HCT116 (cell line): ENCODE measurements around the gene STKLD1. TPM values are rescaled to one million over a fixed set of nuclear protein-coding genes. Genes with fewer than 3 reads are reported as not detected.

Experiments
- ATAC-seq: fragments of 200-7000 bp; cut with Tn5 transposase; 2 replicates; pipeline ENCODE4 v1.9.1; 2020; ENCODE audit warnings: mild to moderate bottlenecking, moderate library complexity
- BruUV-seq: library from RNA; stranded (reverse); fragments of 400-500 nt; replicated peaks from 2 replicates; lab custom pipeline; 2021; lab: Mats Ljungman, UMichigan
- CTCF ChIA-PET: fragments of 300-600 bp; sonication (Branson Sonifier 250); formaldehyde crosslinking; loops from one replicate; lab custom pipeline; 2021; ENCODE audit warnings: antibody characterized with exemption; lab: Charles Lee
- POLR2A ChIA-PET: fragments of 300-600, 350-600 bp; sonication (Branson Sonifier 250); formaldehyde crosslinking; loops from one replicate; lab custom pipeline; 2021; ENCODE audit warnings: antibody characterized with exemption; lab: Charles Lee
- RAD21 ChIA-PET, 2 experiments: fragments of 300-600 bp; sonication (Branson Sonifier 250); formaldehyde crosslinking; loops; one replicate each; lab custom pipeline; 2023; ENCODE audit warnings: low total read pairs in 2 of 2; ENCODE audit not compliant: uncharacterized antibody in 2 of 2, unreplicated experiment in 2 of 2, low non-redundant PET in 1 of 2; lab: Charles Lee
- DNase-seq: peaks from one replicate; pipeline ENCODE4 v3.0.0-alpha.2; 2010; ENCODE audit warnings: low read depth, low spot score
- H2AFZ ChIP-seq: fragments of 200-600 bp; shearing (Covaris generic), sonication (generic); 2 replicates; pipeline ENCODE4 v1.6.1; 2017; ENCODE audit warnings: low read depth, mixed run types, mixed read lengths, antibody characterized with exemption, low read length; ENCODE audit not compliant: poor library complexity, severe bottlenecking
- H3K27ac ChIP-seq: 2 replicates; pipeline ENCODE4 v1.5.1; 2012; ENCODE audit warnings: low read depth, low read length
- H3K27me3 ChIP-seq: fragments of 200-600 bp; sonication (generic); 2 replicates; pipeline ENCODE4 v1.6.1; 2016; ENCODE audit warnings: mixed run types, low read length, mixed read lengths; ENCODE audit not compliant: insufficient read depth
- H3K36me3 ChIP-seq, 2 experiments: fragments of 200-500 bp in 1 of 2; fragments of 200-600 bp in 1 of 2; sonication (Bioruptor generic) in 1 of 2; sonication (generic) in 1 of 2; 2 replicates each; pipeline versions ENCODE4 v1.5.1 to v1.6.1; 2014 to 2016; ENCODE audit warnings: low read length in 2 of 2, inconsistent platforms in 1 of 2, mixed read lengths in 1 of 2, mixed run types in 1 of 2; ENCODE audit not compliant: insufficient read depth in 2 of 2, control insufficient read depth in 1 of 2
- H3K4me1 ChIP-seq, 2 experiments: fragments of 200-600 bp in 1 of 2; sonication (generic) in 1 of 2; 2 replicates each; pipeline versions ENCODE4 v1.5.1 to v1.6.1; 2012 to 2017; ENCODE audit warnings: low read length in 2 of 2, inconsistent platforms in 1 of 2, mild to moderate bottlenecking in 1 of 2, mixed read lengths in 1 of 2, mixed run types in 1 of 2, moderate library complexity in 1 of 2; ENCODE audit not compliant: insufficient read depth in 2 of 2, control insufficient read depth in 1 of 2
- H3K4me2 ChIP-seq: fragments of 200-600 bp; sonication (generic); 2 replicates; pipeline ENCODE4 v1.6.1; 2017; ENCODE audit warnings: mixed run types, low read length, mixed read lengths
- H3K4me3 ChIP-seq, 2 experiments: fragments of 200-600 bp in 1 of 2; sonication (generic) in 1 of 2; replicated peaks in 1 of 2; 2 replicates each; pipeline ENCODE4 v1.5.1; 2011 to 2016; ENCODE audit warnings: low read length in 2 of 2, control low read depth in 1 of 2, low read depth in 1 of 2, mild to moderate bottlenecking in 1 of 2, mixed read lengths in 1 of 2, mixed run types in 1 of 2
- H3K79me2 ChIP-seq: fragments of 200-600 bp; sonication (generic); 2 replicates; pipeline ENCODE4 v1.6.1; 2017; ENCODE audit warnings: mild to moderate bottlenecking, mixed run types, low read length, moderate library complexity, mixed read lengths; ENCODE audit not compliant: insufficient read depth
- H3K9ac ChIP-seq: fragments of 200-600 bp; sonication (generic); 2 replicates; pipeline ENCODE4 v1.6.1; 2016; ENCODE audit warnings: low read length, mixed read lengths
- H3K9me2 ChIP-seq: fragments of 200-600 bp; sonication (generic), shearing (Covaris generic); 2 replicates; pipeline ENCODE4 v1.6.1; 2017; ENCODE audit warnings: mixed run types, mild to moderate bottlenecking, moderate library complexity; ENCODE audit not compliant: insufficient read depth
- H3K9me3 ChIP-seq, 2 experiments: fragments of 200-500 bp in 1 of 2; fragments of 200-600 bp in 1 of 2; sonication (Bioruptor generic) in 1 of 2; sonication (generic) in 1 of 2; 2 replicates each; pipeline ENCODE4 v1.6.1; 2014 to 2017; ENCODE audit warnings: low read length in 2 of 2, mixed read lengths in 2 of 2, inconsistent platforms in 1 of 2, low read depth in 1 of 2, mild to moderate bottlenecking in 1 of 2, mixed run types in 1 of 2, moderate library complexity in 1 of 2; ENCODE audit not compliant: control insufficient read depth in 1 of 2, insufficient read depth in 1 of 2
- H4K20me1 ChIP-seq: fragments of 200-600 bp; sonication (generic), shearing (Covaris generic); 2 replicates; pipeline ENCODE4 v1.6.1; 2017; ENCODE audit warnings: mixed run types, mild to moderate bottlenecking, moderate library complexity; ENCODE audit not compliant: insufficient read depth
- ATF3 ChIP-seq: IDR thresholded peaks from 2 replicates; pipeline ENCODE4 v1.6.1; 2012
- ZFX ChIP-seq: fragments of 450-650 bp; IDR thresholded peaks from 2 replicates; pipeline ENCODE4 v1.6.1; 2017
- intact Hi-C: fragments of 100-400 bp; cut with micrococcal nuclease; formaldehyde crosslinking; loops from 2 replicates; pipeline ENCODE4 v1.10.0; 2022
- total RNA-seq: library from RNA; stranded (reverse); gene quantifications from one replicate; pipeline ENCODE4 v1.2.1, GENCODE V29; 2021; ENCODE audit not compliant: unreplicated experiment
- TF ChIP-seq, protein P1 (sequence below): IDR thresholded peaks from 2 replicates; pipeline ENCODE4 v1.6.1; 2011; ENCODE audit warnings: mild to moderate bottlenecking, low read length, moderate library complexity; ENCODE audit not compliant: insufficient replicate concordance; ENCODE audit errors: extremely low read depth

Gene STKLD1
- total RNA-seq, 1 experiment from 2014 or later, result 0.37 TPM

- Histone ChIP-seq H3K9me3 (no peaks in the 10 kb centered on the region), H3K4me3 (peak overlapping the region; percentile 89 to 100), H3K27me3 (no peaks in the 10 kb centered on the region), H2AFZ (no peak overlapping the region), H4K20me1 (peaks cover 10% of the 10 kb centered on the region; the same call in 1 of the 2 replicates), H3K27ac (peak overlapping the region; percentile 96), H3K4me2 (peak overlapping the region; percentile 98), H3K9ac (peak overlapping the region; percentile 100), H3K79me2 (peaks cover 58% of the 10 kb centered on the region), H3K9me2 (no peaks in the 10 kb centered on the region), H3K4me1 (peaks cover 12 to 22% of the 10 kb centered on the region in 2 experiments; a peak in 3 of 4 replicates), H3K36me3 (peaks cover 47 to 67% of the 10 kb centered on the region in 2 experiments)
- CTCF ChIA-PET, result interaction anchor here (1.0 to 1.2 kb wide), 2 partner anchors 159 to 162 kb away, joined by 6 read pairs; no protein-coding TSS in a partner anchor
- POLR2A ChIA-PET, result interaction anchor here (0.6 to 1.9 kb wide), 14 partner anchors 8 to 1295 kb away, joined by 3 to 15 read pairs (median 4); partner anchors contain the start of genes CACFD1, GTF3C5, REXO4 and SURF1
- RAD21 ChIA-PET, result no interaction called here
- no peak for DNase-seq
- no TSS peak for BruUV-seq
- ATAC-seq, result peak; percentile 56
- intact Hi-C loops, result no loop called here
- TF ChIP-seq, protein P1, sequence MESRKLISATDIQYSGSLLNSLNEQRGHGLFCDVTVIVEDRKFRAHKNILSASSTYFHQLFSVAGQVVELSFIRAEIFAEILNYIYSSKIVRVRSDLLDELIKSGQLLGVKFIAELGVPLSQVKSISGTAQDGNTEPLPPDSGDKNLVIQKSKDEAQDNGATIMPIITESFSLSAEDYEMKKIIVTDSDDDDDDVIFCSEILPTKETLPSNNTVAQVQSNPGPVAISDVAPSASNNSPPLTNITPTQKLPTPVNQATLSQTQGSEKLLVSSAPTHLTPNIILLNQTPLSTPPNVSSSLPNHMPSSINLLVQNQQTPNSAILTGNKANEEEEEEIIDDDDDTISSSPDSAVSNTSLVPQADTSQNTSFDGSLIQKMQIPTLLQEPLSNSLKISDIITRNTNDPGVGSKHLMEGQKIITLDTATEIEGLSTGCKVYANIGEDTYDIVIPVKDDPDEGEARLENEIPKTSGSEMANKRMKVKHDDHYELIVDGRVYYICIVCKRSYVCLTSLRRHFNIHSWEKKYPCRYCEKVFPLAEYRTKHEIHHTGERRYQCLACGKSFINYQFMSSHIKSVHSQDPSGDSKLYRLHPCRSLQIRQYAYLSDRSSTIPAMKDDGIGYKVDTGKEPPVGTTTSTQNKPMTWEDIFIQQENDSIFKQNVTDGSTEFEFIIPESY, result no peak
- TF ChIP-seq ZFX (peak; percentile 84; the same call in 1 of the 2 replicates), ATF3 (no peak)
Measured at GRCh38 chr9:133347515-133347984, 28.6 kb upstream of the STKLD1 start.
